OCI-LY1 (cell line): ENCODE measurements around the gene SHE.

Experiments
- CTCF ChIP-seq: fragments of 200-600 bp; sonication (generic), shearing (Covaris generic); IDR thresholded peaks from 2 replicates; pipeline ENCODE4 v1.5.1; 2017; ENCODE audit warnings: mild to moderate bottlenecking, antibody characterized with exemption, low read length, moderate library complexity, mixed read lengths
- EZH2 ChIP-seq: fragments of 200-600 bp; sonication (generic), shearing (Covaris generic); IDR thresholded peaks from 2 replicates; pipeline ENCODE4 v1.8.0; 2017; ENCODE audit warnings: borderline replicate concordance, mixed run types, mild to moderate bottlenecking, antibody characterized with exemption, low read length, moderate library complexity, mixed read lengths

DNA sequence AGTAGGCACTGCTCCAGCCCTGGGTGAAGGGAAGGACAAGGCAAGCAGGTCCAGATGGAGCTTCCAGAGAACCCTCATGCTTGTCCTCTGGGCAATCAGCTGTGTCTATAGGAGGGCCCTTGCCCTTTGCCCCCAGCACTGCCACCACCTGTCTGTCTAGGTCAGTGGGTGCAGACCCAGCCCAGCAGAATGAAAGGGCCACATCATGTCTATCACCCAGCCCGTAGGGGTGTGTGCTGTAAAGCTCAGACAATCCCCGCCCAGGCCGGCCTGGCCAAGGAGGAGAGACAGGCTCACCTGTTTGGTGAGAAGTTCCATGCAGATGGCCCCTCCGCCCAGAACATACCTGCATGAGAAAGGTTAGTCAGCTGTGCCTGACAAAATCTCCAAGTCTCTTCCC lies 49.3 kb upstream of the SHE start:
- no peak for TF ChIP-seq CTCF
- no peak for TF ChIP-seq EZH2
